Trophoblast cell (in vitro differentiated cells and primary cell): Measurements from ENCODE around the gene RALA.

Experiments
- DNase-seq, 2 donors: peaks; one replicate each; pipeline ENCODE4 v3.0.0-alpha.2; 2016
- H2AFZ ChIP-seq: 2 replicates; pipeline ENCODE4 v1.6.1; 2013; ENCODE audit warnings: low read length, moderate library complexity, mild to moderate bottlenecking; ENCODE audit not compliant: insufficient read depth, poor library complexity
- H2AK5ac ChIP-seq: 2 replicates; pipeline ENCODE4 v1.6.1; 2013; ENCODE audit warnings: mild to moderate bottlenecking, low read length
- H2BK120ac ChIP-seq: 2 replicates; pipeline ENCODE4 v1.6.1; 2013; ENCODE audit warnings: low read length, mild to moderate bottlenecking, moderate library complexity; ENCODE audit not compliant: insufficient read depth, poor library complexity
- H2BK12ac ChIP-seq: 2 replicates; pipeline ENCODE4 v1.6.1; 2013; ENCODE audit warnings: mild to moderate bottlenecking, low read length, moderate library complexity
- H2BK5ac ChIP-seq: 2 replicates; pipeline ENCODE4 v1.6.1; 2013; ENCODE audit warnings: low read length, low read depth, moderate library complexity, mild to moderate bottlenecking; ENCODE audit not compliant: poor library complexity
- H3K14ac ChIP-seq: 2 replicates; pipeline ENCODE4 v1.6.1; 2013; ENCODE audit warnings: mild to moderate bottlenecking, low read length
- H3K18ac ChIP-seq: 2 replicates; pipeline ENCODE4 v1.6.1; 2013; ENCODE audit warnings: mild to moderate bottlenecking, low read length
- H3K23ac ChIP-seq: 2 replicates; pipeline ENCODE4 v1.6.1; 2013; ENCODE audit warnings: low read length
- H3K27ac ChIP-seq: 2 replicates; pipeline ENCODE4 v1.5.1; 2013; ENCODE audit warnings: low read depth, mild to moderate bottlenecking, inconsistent platforms, low read length, moderate library complexity
- H3K27me3 ChIP-seq: 2 replicates; pipeline ENCODE4 v1.6.1; 2013; ENCODE audit warnings: inconsistent platforms, mild to moderate bottlenecking, low read length, moderate library complexity; ENCODE audit not compliant: insufficient read depth
- H3K36me3 ChIP-seq, 2 experiments: 1 replicate in 1 of 2; 2 replicates in 1 of 2; pipeline ENCODE4 v1.6.1; 2013; ENCODE audit warnings: low read length in 2 of 2, mild to moderate bottlenecking in 2 of 2, moderate library complexity in 1 of 2; ENCODE audit not compliant: insufficient read depth in 2 of 2, control insufficient read depth in 1 of 2
- H3K4ac ChIP-seq: 2 replicates; pipeline ENCODE4 v1.6.1; 2013; ENCODE audit warnings: low read depth, mild to moderate bottlenecking, low read length, moderate library complexity
- H3K4me1 ChIP-seq, 2 experiments: 1 replicate in 1 of 2; 2 replicates in 1 of 2; pipeline ENCODE4 v1.6.1; 2013; ENCODE audit warnings: low read length in 2 of 2, mild to moderate bottlenecking in 2 of 2, moderate library complexity in 1 of 2; ENCODE audit not compliant: insufficient read depth in 2 of 2, control insufficient read depth in 1 of 2
- H3K4me2 ChIP-seq: 2 replicates; pipeline ENCODE4 v1.6.1; 2013; ENCODE audit warnings: inconsistent platforms, mild to moderate bottlenecking, low read length, moderate library complexity
- H3K4me3 ChIP-seq: 2 replicates; pipeline ENCODE4 v1.5.1; 2013; ENCODE audit warnings: mild to moderate bottlenecking, low read depth, low read length, inconsistent platforms
- H3K79me1 ChIP-seq: one replicate; pipeline ENCODE4 v1.6.1; 2013; ENCODE audit warnings: low read length
- H3K79me2 ChIP-seq: 2 replicates; pipeline ENCODE4 v1.6.1; 2013; ENCODE audit warnings: low read length, mild to moderate bottlenecking; ENCODE audit not compliant: control insufficient read depth, insufficient read depth, poor library complexity
- H3K9ac ChIP-seq: 2 replicates; pipeline ENCODE4 v1.6.1; 2013; ENCODE audit warnings: mild to moderate bottlenecking, low read length
- H3K9me3 ChIP-seq: 2 replicates; pipeline ENCODE4 v1.6.1; 2013; ENCODE audit warnings: low read depth, mild to moderate bottlenecking, control low read depth, inconsistent platforms, low read length; ENCODE audit not compliant: insufficient read depth
- H4K12ac ChIP-seq: 2 replicates; pipeline ENCODE4 v1.6.1; 2013; ENCODE audit warnings: low read depth, mild to moderate bottlenecking, low read length, moderate library complexity
- H4K8ac ChIP-seq: 2 replicates; pipeline ENCODE4 v1.6.1; 2013; ENCODE audit warnings: low read depth, mild to moderate bottlenecking, low read length, moderate library complexity
- H4K91ac ChIP-seq: one replicate; pipeline ENCODE4 v1.6.1; 2013; ENCODE audit warnings: low read depth, mild to moderate bottlenecking, low read length, moderate library complexity
- WGBS: extraction: QIAGEN DNeasy Blood & Tissue Kit; methylation state at CpG from one replicate; pipeline ENCODE4 v1.1.7; 2013; ENCODE audit warnings: missing lambda C conversion rate; ENCODE audit not compliant: insufficient read length, insufficient coverage; ENCODE audit errors: extremely low coverage; 5-methylcytosine and 5-hydroxymethylcytosine counted together

RALA gene

DNA sequence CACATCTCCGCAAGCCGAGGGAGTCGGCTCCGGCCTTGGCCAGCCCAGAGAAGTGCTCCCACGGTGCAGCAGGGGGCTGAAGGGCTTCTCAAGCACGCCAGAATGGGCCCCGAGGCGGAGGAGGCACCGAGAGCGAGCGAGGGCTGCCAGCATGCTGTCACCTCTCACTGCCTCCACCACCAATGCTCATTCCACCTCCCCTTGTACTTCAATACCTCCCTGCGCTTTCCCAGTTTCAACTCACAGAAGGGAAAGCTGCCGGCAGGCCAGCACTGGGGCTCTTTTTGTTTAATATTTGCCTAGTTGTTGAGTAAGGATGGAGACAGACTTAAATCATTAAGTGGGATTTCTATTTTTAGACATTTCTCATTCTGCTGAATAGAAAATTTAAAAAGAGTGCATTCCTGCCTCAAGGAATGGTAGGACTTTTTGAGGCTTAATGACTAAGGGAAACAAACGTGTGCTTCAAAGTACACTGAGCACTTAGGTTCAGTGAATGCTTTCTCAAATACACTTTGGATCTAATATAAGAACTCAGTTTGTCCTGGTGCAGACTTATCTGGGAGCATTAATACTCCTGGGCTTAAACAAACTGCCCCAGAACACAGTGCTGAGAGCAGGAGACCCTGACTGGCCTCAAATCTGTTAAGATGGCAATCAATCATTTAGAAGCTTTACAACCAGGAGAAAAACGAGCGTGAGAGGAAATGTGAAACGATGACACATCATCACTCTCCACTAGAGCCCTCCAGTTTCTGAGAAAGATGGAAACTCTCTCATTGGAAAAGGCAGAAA, 131.2 kb downstream of the RALA start:
- no peaks in the 10 kb centered on the region for H3K79me2 ChIP-seq
- DNase-seq = no peak
- no peak overlapping the region for H4K91ac ChIP-seq
- no peak overlapping the region for H3K23ac ChIP-seq
- H3K4ac ChIP-seq = no peak overlapping the region
- H2AFZ ChIP-seq = no peak overlapping the region
- peaks cover 3% of the 10 kb centered on the region for H3K9me3 ChIP-seq
- H3K9ac ChIP-seq = no peak overlapping the region
- H2BK120ac ChIP-seq = no peak overlapping the region
- no CpG with 5 or more reads among the region's 17 CpGs for WGBS
- H2BK5ac ChIP-seq = no peak overlapping the region
- no peak overlapping the region for H4K12ac ChIP-seq
- H3K18ac ChIP-seq = no peak overlapping the region
- no peak overlapping the region for H4K8ac ChIP-seq
- H2BK12ac ChIP-seq = no peak overlapping the region
- no peak overlapping the region for H3K27ac ChIP-seq
- no peaks in the 10 kb centered on the region for H3K4me1 ChIP-seq
- no peaks in the 10 kb centered on the region for H3K36me3 ChIP-seq
- H3K4me3 ChIP-seq = no peak overlapping the region
- no peak overlapping the region for H3K14ac ChIP-seq
- H2AK5ac ChIP-seq = no peak overlapping the region
- no peaks in the 10 kb centered on the region for H3K27me3 ChIP-seq
- no peak overlapping the region for H3K4me2 ChIP-seq
- H3K79me1 ChIP-seq = no peaks in the 10 kb centered on the region

- Histone ChIP-seq H3K79me1 (no peaks in the 10 kb centered on the region), H3K14ac (no peak overlapping the region), H3K9me3 (peaks cover 3% of the 10 kb centered on the region), H2BK120ac (no peak overlapping the region), H3K4ac (no peak overlapping the region), H3K79me2 (no peaks in the 10 kb centered on the region), H3K9ac (no peak overlapping the region), H2BK12ac (no peak overlapping the region), H3K23ac (no peak overlapping the region), H3K27ac (no peak overlapping the region), H3K4me1 (no peaks in the 10 kb centered on the region), H4K8ac (no peak overlapping the region), H4K91ac (no peak overlapping the region), H3K18ac (no peak overlapping the region), H4K12ac (no peak overlapping the region), H3K36me3 (no peaks in the 10 kb centered on the region), H3K4me2 (no peak overlapping the region), H2BK5ac (no peak overlapping the region), H3K4me3 (no peak overlapping the region), H2AFZ (no peak overlapping the region), H2AK5ac (no peak overlapping the region), H3K27me3 (no peaks in the 10 kb centered on the region)
- no CpG with 5 or more reads among the region's 4 CpGs for WGBS
- DNase-seq = no peak
These were observed 134.2 kb downstream of the RALA start for GRCh38 chr7:39757604-39758003.
